Activated CD4-positive, alpha-beta T cell treated with anti-CD3 and anti-CD28 coated beads for 4 hours (primary cell): ENCODE data around the gene FCSK.

ENCODE experiments used
- DNase-seq, 2 donors: peaks; one replicate each; pipeline ENCODE4 v3.0.0-alpha.2; 2020

Gene FCSK

GRCh38 chr16:70457446-70458166 is 3.2 kb downstream of the FCSK start:
- DNase-seq = no peak

GRCh38 chr16:70460737-70461261 is 6.4 kb downstream of the FCSK start:
- no peak for DNase-seq

DNA sequence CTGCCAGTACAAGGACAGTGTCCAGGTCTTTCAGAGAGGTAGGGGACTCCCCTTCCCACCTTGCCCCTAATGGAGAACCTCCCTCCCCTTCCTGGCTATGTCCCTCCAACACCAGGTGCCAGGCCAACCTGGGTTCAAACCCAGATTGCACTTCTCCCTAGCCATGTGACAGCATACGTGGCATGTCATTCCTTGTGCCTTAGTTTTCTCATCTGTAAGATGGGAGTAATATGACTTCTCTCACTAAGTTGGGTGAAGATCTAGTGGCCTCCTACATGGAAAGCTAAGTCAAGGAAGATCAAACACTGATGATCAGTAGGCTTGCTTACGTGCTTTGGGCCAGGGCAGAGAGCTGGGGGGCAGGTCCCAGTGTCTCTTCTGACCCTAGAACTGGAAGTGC is 8.8 kb downstream of the FCSK start:
- DNase-seq = no peak

DNA sequence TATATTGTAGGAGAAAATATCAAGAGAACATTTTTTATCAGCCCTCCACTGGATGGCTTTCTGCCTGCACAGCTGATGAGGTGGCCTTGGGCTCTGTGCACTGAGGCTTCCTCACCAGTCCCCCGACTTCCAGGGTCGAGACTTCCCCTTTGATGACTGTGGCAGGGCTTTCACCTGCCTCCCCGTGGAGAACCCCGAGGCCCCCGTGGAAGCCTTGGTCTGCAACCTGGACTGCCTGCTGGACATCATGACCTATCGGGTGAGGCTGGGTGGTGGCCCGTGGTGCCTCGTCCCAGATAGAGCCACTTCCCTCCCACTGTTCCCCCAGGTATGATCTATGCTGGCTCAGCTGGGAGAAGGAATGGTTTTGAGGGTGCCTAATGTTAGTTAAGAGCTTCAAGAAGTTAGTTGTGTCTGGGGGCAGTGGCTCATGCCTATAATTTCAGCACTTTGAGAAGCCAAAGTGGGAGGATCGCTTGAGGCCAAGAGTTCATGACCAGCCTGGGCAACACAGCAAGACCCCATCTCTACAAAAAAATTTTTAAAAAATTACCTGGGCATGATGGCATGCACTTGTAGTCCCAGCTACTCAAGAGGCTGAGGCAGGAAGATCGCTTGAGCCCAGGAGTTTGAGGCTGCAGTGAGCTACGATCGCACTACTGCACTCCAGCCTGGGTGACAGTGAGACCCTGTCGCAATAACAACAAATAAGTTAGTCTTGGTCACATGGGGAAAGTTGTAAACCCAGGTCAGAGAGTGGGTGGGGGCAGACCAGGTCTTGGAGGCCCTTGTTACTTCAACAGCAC is 11.8 kb downstream of the FCSK start:
- DNase-seq = no peak

GRCh38 chr16:70466805-70467076 is 12.3 kb downstream of the FCSK start:
- no peak for DNase-seq

GRCh38 chr16:70467113-70467512 is 12.7 kb downstream of the FCSK start:
- DNase-seq = no peak

DNA sequence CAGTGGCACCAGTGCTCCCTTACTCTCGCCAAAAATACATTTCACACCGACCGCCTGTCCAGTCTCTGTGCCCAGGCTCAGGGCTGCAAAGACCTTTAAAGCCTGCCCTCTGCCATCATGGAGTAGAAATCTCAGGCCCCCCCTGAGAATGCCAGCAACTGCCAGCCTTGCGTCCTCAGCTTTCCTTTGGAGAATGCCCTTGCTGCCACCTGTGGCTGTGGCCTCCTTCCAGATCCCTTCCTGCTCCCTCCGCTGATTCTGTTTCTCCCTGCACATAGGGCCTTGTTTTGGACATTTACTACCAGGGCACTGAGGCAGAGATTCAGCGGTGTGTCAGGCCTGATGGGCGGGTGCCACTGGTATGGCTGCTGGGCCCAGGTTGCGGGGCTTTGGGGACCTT is 13.2 kb downstream of the FCSK start:
- DNase-seq = no peak

DNA sequence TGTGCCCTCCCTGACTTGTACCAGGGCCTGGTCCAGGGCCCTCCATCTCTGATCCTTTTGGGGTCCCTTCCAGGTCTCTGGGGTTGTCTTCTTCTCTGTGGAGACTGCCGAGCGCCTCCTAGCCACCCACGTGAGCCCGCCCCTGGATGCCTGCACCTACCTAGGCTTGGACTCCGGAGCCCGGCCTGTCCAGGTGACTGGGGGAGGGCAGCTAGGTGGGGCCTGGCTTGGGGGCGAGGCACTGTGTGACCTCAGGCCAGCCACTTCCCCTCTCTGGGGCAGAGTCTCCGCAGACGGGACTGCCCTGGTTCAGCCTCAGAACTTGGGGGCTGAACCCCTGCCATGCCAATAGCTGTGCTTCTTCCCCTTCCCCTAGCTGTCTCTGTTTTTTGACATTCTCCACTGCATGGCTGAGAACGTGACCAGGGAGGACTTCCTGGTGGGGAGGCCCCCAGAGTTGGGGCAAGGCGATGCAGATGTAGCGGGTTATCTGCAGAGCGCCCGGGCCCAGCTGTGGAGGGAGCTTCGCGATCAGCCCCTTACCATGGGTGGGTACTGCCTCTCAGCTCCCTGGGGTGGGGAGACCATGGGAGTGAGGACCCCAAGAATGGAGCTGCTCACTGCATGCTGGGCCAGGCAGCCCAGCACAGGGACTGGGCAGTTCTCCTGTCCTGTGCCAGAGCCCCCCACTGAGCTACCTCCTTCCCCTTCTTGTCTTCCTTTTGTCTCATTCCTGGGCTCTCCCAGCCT is 14.6 kb downstream of the FCSK start:
- DNase-seq = no peak

DNA sequence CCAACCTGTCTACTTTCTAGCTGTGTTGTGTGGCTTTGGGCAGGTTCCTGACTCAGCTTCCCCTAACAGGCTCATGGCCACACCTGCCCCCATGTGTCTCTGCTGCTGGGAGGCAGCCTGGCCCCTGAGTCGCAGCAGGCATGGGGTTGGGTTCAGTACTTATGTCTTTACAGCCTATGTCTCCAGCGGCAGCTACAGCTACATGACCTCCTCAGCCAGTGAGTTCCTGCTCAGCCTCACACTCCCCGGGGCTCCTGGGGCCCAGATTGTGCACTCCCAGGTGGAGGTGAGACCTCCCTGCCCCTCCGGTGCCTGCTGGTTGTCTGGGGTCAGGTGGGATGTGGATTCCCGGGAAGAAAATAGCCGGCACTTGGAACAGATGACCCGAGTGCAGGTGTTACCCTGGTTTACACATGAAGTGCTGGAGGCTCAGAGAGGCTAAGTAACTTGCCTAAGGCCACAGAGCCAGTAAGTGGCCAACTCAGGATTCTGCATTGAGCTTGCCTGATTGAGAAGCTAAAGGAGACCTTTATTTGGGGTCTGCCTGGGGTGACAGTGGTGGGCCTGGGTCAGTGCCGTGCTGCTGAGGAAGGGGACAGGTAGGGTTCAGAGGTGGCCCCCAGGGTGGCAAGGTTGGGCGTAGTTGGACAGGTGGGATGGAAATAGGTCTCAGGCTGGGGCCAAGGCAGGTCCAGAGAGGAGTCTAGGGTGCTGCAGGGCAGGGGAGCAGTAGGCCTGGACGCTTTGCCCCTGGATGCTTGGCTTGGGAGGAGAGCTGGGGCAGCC is 15.9 kb downstream of the FCSK start:
- no peak for DNase-seq

DNA sequence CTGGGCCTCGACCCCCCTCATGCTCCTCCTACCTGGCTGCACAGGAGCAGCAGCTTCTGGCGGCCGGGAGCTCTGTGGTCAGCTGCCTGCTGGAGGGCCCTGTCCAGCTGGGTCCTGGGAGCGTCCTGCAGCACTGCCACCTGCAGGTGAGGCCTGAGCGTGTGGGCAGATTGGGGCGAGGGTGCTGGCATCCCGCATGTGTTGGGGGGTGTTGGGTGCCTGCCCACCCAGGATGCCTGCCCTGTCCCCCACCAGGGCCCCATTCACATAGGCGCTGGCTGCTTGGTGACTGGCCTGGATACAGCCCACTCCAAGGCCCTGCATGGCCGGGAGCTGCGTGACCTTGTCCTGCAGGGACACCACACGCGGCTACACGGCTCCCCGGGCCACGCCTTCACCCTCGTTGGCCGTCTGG is 16.5 kb downstream of the FCSK start:
- no peak for DNase-seq

DNA sequence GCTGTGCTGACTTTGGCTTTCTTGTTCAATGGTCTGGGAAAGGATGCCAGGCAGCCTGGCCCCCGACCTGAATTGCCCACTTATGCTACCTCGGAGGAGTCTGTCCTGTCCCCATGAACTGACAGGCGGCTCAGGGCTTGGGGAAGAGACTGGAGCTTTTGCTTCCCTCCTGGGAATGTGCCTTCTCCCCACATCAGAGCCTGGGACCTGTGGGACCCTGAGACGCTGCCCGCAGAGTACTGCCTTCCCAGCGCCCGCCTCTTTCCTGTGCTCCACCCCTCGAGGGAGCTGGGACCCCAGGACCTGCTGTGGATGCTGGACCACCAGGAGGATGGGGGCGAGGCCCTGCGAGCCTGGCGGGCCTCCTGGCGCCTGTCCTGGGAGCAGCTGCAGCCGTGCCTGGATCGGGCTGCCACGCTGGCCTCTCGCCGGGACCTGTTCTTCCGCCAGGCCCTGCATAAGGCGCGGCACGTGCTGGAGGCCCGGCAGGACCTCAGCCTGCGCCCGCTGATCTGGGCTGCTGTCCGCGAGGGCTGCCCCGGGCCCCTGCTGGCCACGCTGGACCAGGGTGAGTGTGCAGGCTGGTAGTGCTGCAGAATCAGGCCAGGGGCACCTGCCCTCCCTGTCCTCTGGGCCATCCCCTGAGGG is 18.5 kb downstream of the FCSK start:
- DNase-seq = no peak

DNA sequence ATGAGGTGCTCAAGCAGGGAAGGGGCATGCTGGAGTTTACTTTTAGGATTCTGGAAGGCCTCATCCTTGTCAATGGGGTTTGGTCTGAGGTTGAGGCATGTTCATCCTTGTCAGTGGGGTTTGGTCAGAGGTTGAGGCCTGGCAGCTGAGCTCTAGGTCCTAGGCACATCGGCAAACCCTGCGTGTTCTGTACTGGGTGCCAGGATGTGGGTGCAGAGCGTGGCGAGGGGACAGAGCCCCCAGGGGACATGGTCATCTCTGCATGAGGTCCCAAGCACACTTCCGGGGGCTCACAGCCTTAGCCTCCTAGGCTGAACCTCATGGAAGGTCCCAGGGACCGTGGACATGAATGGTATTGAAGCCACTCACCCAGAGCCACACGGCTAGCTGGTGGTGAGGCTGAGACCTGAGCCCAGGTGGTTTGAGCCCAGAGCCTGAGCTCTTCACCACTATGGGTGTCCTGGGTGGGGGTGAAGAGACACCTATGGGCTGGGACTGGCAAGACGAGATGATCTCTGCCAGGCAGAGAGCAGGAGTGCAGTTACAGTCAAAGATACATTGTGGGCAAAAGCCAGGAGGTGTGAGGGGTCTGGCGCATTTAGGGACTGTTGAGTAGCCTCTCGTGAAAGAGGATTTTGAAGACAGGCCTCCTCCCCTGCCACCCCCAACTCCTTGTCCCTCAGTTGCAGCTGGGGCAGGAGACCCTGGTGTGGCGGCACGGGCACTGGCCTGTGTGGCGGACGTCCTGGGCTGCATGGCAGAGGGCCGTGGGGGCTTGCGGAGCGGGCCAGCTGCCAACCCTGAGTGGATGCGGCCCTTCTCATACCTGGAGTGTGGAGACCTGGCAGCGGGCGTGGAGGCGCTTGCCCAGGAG is 19.3 kb downstream of the FCSK start:
- DNase-seq = no peak

DNA sequence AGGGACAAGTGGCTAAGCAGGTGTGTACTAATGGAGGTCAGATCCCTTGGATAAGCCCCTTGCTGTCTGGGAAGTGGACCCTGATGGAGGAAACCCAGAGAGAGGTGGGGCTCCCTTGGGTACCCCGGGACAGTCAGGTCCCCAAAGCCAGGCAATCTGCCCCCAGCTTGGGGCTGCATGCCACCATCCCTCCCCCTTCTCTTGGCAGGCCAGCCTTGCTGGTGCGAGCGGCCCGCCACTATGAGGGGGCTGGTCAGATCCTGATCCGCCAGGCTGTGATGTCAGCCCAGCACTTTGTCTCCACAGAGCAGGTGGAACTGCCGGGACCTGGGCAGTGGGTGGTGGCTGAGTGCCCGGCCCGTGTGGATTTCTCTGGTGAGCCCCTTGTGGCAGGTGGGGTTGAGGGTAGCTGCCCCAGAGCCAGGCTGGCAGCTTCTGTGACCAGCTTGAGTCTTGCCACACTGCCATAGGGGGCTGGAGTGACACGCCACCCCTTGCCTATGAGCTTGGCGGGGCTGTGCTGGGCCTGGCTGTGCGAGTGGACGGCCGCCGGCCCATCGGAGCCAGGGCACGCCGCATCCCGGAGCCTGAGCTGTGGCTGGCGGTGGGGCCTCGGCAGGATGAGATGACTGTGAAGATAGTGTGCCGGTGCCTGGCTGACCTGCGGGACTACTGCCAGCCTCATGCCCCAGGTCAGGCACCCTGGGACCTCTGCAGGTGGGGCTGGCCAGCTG is 20.1 kb downstream of the FCSK start:
- DNase-seq = no peak

DNA sequence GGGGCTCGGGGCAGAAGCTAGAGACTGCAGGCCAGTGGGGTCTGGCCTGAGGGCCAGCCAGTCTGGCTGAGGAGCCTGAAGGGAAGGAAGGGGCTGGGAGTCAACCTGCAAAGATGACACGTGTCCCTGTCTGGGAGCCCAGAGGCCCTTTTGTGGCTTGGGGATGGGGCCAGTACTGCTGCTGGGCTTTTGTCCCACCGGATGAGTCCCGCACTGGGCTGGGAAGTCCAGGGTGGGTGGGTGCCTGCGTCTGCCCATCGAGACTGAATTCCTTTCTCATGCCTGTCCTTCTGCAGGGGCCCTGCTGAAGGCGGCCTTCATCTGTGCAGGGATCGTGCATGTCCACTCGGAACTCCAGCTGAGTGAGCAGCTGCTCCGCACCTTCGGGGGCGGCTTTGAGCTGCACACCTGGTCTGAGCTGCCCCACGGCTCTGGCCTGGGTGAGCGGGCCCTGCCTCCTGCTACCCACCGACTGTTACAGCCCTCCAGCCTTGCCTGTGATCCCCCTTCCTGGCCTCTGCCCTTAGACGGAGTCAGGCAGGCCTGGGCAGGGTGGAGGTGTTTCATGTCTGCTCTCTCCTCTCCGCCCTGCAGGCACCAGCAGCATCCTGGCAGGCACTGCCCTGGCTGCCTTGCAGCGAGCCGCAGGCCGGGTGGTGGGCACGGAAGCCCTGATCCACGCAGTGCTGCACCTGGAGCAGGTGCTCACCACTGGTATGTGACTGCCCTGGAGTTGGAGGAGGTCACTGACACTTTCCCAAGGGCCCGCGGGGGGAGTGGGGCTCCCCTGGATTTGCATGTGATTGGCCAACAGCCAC is 20.9 kb downstream of the FCSK start:
- DNase-seq = no peak

DNA sequence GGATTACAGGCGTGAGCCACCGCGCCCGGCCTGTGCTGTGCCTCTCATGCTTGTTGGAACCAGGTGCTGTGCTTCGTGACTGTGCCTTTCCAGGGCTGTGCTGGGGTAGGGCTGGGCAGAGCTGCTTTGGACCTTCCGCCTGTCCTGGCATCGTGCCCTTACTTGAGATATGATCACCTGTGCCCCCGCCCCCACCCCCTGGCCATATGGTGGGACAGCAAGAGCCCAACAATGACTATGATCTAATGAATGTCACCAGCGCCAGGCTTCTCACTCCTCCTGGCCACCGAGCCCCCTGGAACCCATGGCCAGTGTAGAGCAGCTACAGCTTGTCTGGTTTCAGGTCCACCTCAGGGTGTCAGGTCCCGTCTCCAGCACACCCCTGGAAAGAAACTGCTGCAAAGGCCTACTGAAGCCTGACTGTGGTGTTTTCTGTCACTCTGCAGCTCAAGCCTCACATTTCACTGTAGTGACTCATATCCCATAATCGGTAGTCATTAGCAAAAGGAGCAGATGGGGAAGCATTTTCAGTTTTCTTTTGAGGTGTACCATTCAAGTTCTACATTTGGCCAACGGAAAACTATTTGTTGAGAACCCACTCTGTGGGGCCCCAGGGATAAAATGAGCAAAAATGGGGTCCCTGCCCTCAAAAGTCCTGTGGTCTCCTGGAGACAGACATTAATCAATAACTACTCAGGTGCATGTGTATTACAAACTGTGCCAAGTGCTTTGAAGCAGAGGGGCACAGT is 22.1 kb downstream of the FCSK start:
- DNase-seq = no peak

GRCh38 chr16:70478169-70478568 is 23.8 kb downstream of the FCSK start:
- DNase-seq = no peak

GRCh38 chr16:70478912-70479341 is 24.5 kb downstream of the FCSK start:
- no peak for DNase-seq

GRCh38 chr16:70480127-70481105 is 26.0 kb downstream of the FCSK start:
- no peak for DNase-seq
